A549 (cell line): ENCODE results near the gene LRRC8C. TPM values are rescaled to one million over a fixed set of nuclear protein-coding genes. Genes with fewer than 3 reads are reported as not detected.
"Not testable (repeated sequence)": the region's sequence is repeated elsewhere in the genome, so short reads cannot be mapped to it uniquely, and the experiment has no call there.

Experiments
- ATAC-seq, 2 experiments: fragments of 200-7000 bp in 1 of 2; fragments of >200 bp in 1 of 2; cut with Nextera tagmentation in 1 of 2; cut with Tn5 transposase in 1 of 2; 3 replicates each; pipeline versions ENCODE4 v1.8.0 to v1.9.1; 2018 to 2020; ENCODE audit warnings: mild to moderate bottlenecking in 1 of 2, moderate library complexity in 1 of 2
- CTCF ChIA-PET: fragments of 300-600 bp; sonication (Branson Sonifier 250); formaldehyde crosslinking; extraction: SDS; loops from one replicate; lab custom pipeline; 2021; ENCODE audit warnings: antibody characterized with exemption, inconsistent platforms; lab: Yijun Ruan, JAX
- POLR2A ChIA-PET: fragments of 350-600 bp; formaldehyde crosslinking; extraction: SDS; loops from one replicate; lab custom pipeline; 2021; ENCODE audit warnings: antibody characterized with exemption, inconsistent platforms; lab: Yijun Ruan, JAX
- DNase-seq, 2 experiments: peaks; one replicate each; pipeline versions ENCODE4 v3.0.0 to v3.0.0-alpha.2; 2011 to 2016; ENCODE audit warnings: low read depth in 1 of 2, low spot score in 1 of 2
- FAIRE-seq: peaks from 2 replicates; lab custom pipeline; 2011; peaks lifted over from hg19 to GRCh38; lab: Jason Lieb, UNC
- H3K27ac ChIP-seq, 2 experiments: fragments of >200 bp; sonication (Bioruptor Twin); formaldehyde crosslinking; 3 replicates each; pipeline ENCODE4 v1.5.1; 2016 to 2017
- H3K4me1 ChIP-seq: fragments of >200 bp; sonication (Bioruptor Twin); formaldehyde crosslinking; 3 replicates; pipeline ENCODE4 v1.6.1; 2016
- H3K4me2 ChIP-seq: fragments of >200 bp; sonication (Bioruptor Twin); formaldehyde crosslinking; 3 replicates; pipeline ENCODE4 v1.6.1; 2016
- H3K4me3 ChIP-seq: fragments of >200 bp; sonication (Bioruptor Twin); formaldehyde crosslinking; 3 replicates; pipeline ENCODE4 v1.5.1; 2016
- H3K9me3 ChIP-seq: fragments of >200 bp; sonication (Bioruptor Twin); formaldehyde crosslinking; 3 replicates; pipeline ENCODE4 v1.6.1; 2016
- BCL3 ChIP-seq: fragments of >200 bp; sonication (Bioruptor Twin); formaldehyde crosslinking; IDR thresholded peaks from 3 replicates; pipeline ENCODE4 v1.6.1; 2016
- BHLHE40 ChIP-seq: IDR thresholded peaks from 2 replicates; pipeline ENCODE4 v1.6.1; 2012; ENCODE audit warnings: low read depth, low read length, inconsistent platforms
- CBX2 ChIP-seq: fragments of 200-600 bp; sonication (generic); IDR thresholded peaks from 2 replicates; pipeline ENCODE4 v1.6.1; 2016; ENCODE audit warnings: low read depth, mild to moderate bottlenecking, borderline replicate concordance
- CEBPB ChIP-seq, 2 experiments: fragments of >200 bp in 1 of 2; sonication (Bioruptor Twin) in 1 of 2; formaldehyde crosslinking in 1 of 2; IDR thresholded peaks; 2 replicates each; pipeline ENCODE4 v1.6.1; 2012 to 2016
- CTCF ChIP-seq: fragments of >200 bp; sonication (Bioruptor Twin); formaldehyde crosslinking; IDR thresholded peaks from 3 replicates; pipeline ENCODE4 v1.5.1; 2016
- E2F6 ChIP-seq: IDR thresholded peaks from 2 replicates; pipeline ENCODE4 v1.6.1; 2012; ENCODE audit warnings: low read depth, borderline replicate concordance
- ELK1 ChIP-seq: fragments of 150-350 bp; IDR thresholded peaks from 2 replicates; pipeline ENCODE4 v1.6.1; 2014; ENCODE audit warnings: low read depth, mild to moderate bottlenecking, low read length
- FOSB ChIP-seq: fragments of 250-450 bp; sonication (Bioruptor Pico); IDR thresholded peaks from 2 replicates; pipeline ENCODE4 v1.5.0; 2020; ENCODE audit warnings: mild to moderate bottlenecking, moderate library complexity
- HES2 ChIP-seq: fragments of >200 bp; sonication (Bioruptor Twin); formaldehyde crosslinking; IDR thresholded peaks from 2 replicates; pipeline ENCODE4 v1.6.1; 2016
- HMGXB4 ChIP-seq: fragments of 250-450 bp; sonication (Bioruptor Pico); IDR thresholded peaks from 2 replicates; pipeline ENCODE4 v1.5.0; 2021; ENCODE audit warnings: mild to moderate bottlenecking, moderate library complexity, borderline replicate concordance
- HOXB13 ChIP-seq: fragments of 250-450 bp; sonication (Bioruptor Pico); IDR thresholded peaks from 2 replicates; pipeline ENCODE4 v1.5.0; 2020; ENCODE audit warnings: low read depth, mild to moderate bottlenecking, moderate library complexity
- HOXB5 ChIP-seq: fragments of 250-450 bp; sonication (Bioruptor Pico); IDR thresholded peaks from 2 replicates; pipeline ENCODE4 v1.5.0; 2020; ENCODE audit warnings: mild to moderate bottlenecking, moderate library complexity
- JUNB ChIP-seq: fragments of >200 bp; sonication (Bioruptor Twin); formaldehyde crosslinking; IDR thresholded peaks from 2 replicates; pipeline ENCODE4 v1.6.1; 2016
- MAX ChIP-seq: IDR thresholded peaks from 2 replicates; pipeline ENCODE4 v1.6.1; 2012
- RCOR1 ChIP-seq: fragments of 150-350 bp; IDR thresholded peaks from 2 replicates; pipeline ENCODE4 v1.6.1; 2014; ENCODE audit warnings: antibody characterized with exemption, low read length, low read depth
- SMC3 ChIP-seq: fragments of >200 bp; sonication (Bioruptor Twin); formaldehyde crosslinking; IDR thresholded peaks from 3 replicates; pipeline ENCODE4 v1.6.1; 2018; ENCODE audit warnings: inconsistent platforms
- TFCP2L1 ChIP-seq: fragments of 250-450 bp; sonication (Bioruptor Pico); IDR thresholded peaks from 2 replicates; pipeline ENCODE4 v1.5.0; 2021; ENCODE audit warnings: mild to moderate bottlenecking
- ZNF302 ChIP-seq: fragments of 250-450 bp; sonication (Bioruptor Pico); IDR thresholded peaks from 2 replicates; pipeline ENCODE4 v1.9.0; 2021; ENCODE audit warnings: inconsistent platforms, mild to moderate bottlenecking, moderate library complexity
- ZSCAN20 ChIP-seq: fragments of 250-450 bp; sonication (Bioruptor Pico); IDR thresholded peaks from 2 replicates; pipeline ENCODE4 v1.8.0; 2022; ENCODE audit warnings: mild to moderate bottlenecking, moderate library complexity
- WGBS: methylation state at CpG from one replicate; pipeline ENCODE4 v1.1.6; 2017; ENCODE audit errors: missing lambda C conversion rate; 5-methylcytosine and 5-hydroxymethylcytosine counted together
- polyA plus RNA-seq, 4 experiments: library from polyadenylated mRNA; depleted of rRNA in 3 of 4; stranded (reverse); fragments of >200 nt; fragmentation: RNase III in 1 of 4; extraction: RNeasy Plus Mini Kit Qiagen cat#74134 plus additional on column Dnase treatment in 1 of 4; gene quantifications; 2 replicates in 3 of 4; 3 replicates in 1 of 4; pipeline ENCODE4 v1.2.3, GENCODE V29; 2011 to 2017

Gene LRRC8C
- polyA plus RNA-seq, 2 of the 4 experiments (the other 2 are of a cell fraction), result 6.3 to 15.9 TPM

GRCh38 chr1:89590341-89591080 lies 42.4 kb upstream of the LRRC8C start:
- TF ChIP-seq HOXB13 (CRISPR knock-in tag) (no peak), JUNB (no peak), HES2 (no peak), E2F6 (no peak), BHLHE40 (no peak), ELK1 (no peak), TFCP2L1 (no peak), BCL3 (no peak), CTCF (no peak)

GRCh38 chr1:89592861-89593302 lies 40.0 kb upstream of the LRRC8C start:
- H3K4me3 ChIP-seq, ATAC-seq, FAIRE-seq, H3K9me3 ChIP-seq, H3K27ac ChIP-seq, POLR2A ChIA-PET: not testable (repeated sequence)
- Histone ChIP-seq H3K4me2 (peak overlapping the region; percentile 3; the same call in 1 of the 3 replicates), H3K4me1 (peaks cover 13% of the 10 kb centered on the region; the same call in 2 of the 3 replicates)
- peak in 1 of 2 experiments; percentile 39 for DNase-seq
- CTCF ChIA-PET, result interaction anchor here (2.1 kb wide), 1 partner anchor 170 kb away, joined by 9 read pairs; no protein-coding TSS in a partner anchor
- WGBS, result 54% methylated on average over 13 of the region's 13 CpGs

More at GRCh38 chr1:89590341-89591080, 42.4 kb upstream of the LRRC8C start:
- WGBS, result 72% methylated on average over 6 of the region's 6 CpGs
- no peak for FAIRE-seq
- CTCF ChIA-PET, result interaction anchor here (1.5 kb wide), 1 partner anchor 107 kb away, joined by 4 read pairs; no protein-coding TSS in a partner anchor
- no peak overlapping the region for H3K27ac ChIP-seq
- H3K4me2 ChIP-seq, result no peak overlapping the region
- POLR2A ChIA-PET, result no interaction called here
- H3K4me3 ChIP-seq, result no peak overlapping the region
- no peak for ATAC-seq
- peaks cover 13% of the 10 kb centered on the region; the same call in 2 of the 3 replicates for H3K4me1 ChIP-seq
- H3K9me3 ChIP-seq, result no peaks in the 10 kb centered on the region
- no peak for DNase-seq

- Histone ChIP-seq H3K4me3 (no peak overlapping the region), H3K4me2 (no peak overlapping the region), H3K4me1 (peaks cover 13% of the 10 kb centered on the region; the same call in 2 of the 3 replicates), H3K9me3 (no peaks in the 10 kb centered on the region), H3K27ac (no peak overlapping the region)
- ATAC-seq (no peak), FAIRE-seq (no peak), DNase-seq (no peak)
- ChIA-PET POLR2A (no interaction called here), CTCF (interaction anchor here (1.0 to 2.1 kb wide), 2 partner anchors 111 to 168 kb away, joined by 4 to 9 read pairs; no protein-coding TSS in a partner anchor)
- no peak for TF ChIP-seq FOSB (CRISPR knock-in tag)
- no peak for TF ChIP-seq RCOR1
- TF ChIP-seq HMGXB4 (CRISPR knock-in tag), result no peak
- no peak for TF ChIP-seq ZSCAN20 (CRISPR knock-in tag)
- TF ChIP-seq MAX, result no peak
- TF ChIP-seq CBX2, result no peak
- no peak for TF ChIP-seq CEBPB (IDR thresholded peaks at IDR 0.05)
- no peak for TF ChIP-seq ZNF302 (CRISPR knock-in tag)
- no peak for TF ChIP-seq JUNB
- TF ChIP-seq SMC3, result no peak
- TF ChIP-seq HOXB5 (CRISPR knock-in tag), result no peak
- no peak for TF ChIP-seq HES2
- 85% methylated on average over 4 of the region's 4 CpGs for WGBS
Measured at GRCh38 chr1:89594096-89594740, 38.7 kb upstream of the LRRC8C start.
